GM21360 (cell line): ENCODE data around the gene MARCKSL1.
"Not testable (repeated sequence)": the region's sequence is repeated elsewhere in the genome, so short reads cannot be mapped to it uniquely, and the experiment has no call there.

Experiments
- ATAC-seq: cut with Tn5 transposase; IDR thresholded peaks from one replicate; pipeline ENCODE4 v1.9.1; 2021; ENCODE audit warnings: mild to moderate bottlenecking, moderate library complexity; ENCODE audit not compliant: unreplicated experiment

Gene MARCKSL1

DNA sequence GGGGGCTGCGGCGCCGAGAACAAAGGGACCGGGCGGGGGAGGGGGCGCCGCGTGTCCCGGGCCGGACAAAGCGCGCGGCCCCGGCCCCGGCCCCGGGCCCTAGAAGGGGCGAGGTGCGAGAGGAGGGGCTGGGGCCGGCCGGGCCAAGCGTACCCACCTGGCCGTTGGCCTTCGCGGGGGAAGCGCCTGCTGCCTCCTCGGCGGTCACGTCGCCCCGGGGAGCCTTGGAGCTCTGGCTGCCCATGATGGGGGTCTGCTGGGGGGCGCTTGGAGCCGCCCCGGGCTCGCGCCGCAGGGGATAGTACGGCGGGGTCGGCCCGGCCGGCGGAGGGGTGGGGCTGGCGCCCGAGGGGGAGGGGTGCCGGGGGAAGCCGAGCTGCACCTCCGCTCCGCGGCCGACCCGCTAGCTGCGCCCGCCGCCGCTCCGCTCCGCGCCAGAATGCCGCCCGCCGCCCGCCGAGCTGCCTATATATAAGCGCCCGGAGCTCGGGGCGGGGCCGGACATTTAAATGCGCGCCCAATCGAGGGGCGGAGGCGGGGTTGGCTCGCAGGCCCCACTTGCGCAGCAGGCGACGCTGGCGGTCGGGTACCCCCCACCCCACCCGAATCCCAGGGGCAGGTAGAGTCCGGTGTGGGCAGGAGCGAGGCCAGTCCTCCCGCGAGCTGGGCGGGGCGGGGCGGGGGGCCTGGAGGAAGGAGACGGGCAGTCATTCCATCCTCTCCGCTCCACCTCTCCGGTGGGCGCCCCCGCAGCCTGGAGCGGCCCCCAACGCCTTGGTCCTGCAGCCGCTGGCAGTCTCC, at the start of gene MARCKSL1:
MARCKSL1 (minus strand) TSS at position 444 of the 801 bp plus-strand sequence; CDS start at position 244, 200 bp downstream.
- ATAC-seq, result peak; percentile 37

GRCh38 chr1:32380057-32380456, 44.0 kb upstream of the MARCKSL1 start:
- ATAC-seq, result no peak

DNA sequence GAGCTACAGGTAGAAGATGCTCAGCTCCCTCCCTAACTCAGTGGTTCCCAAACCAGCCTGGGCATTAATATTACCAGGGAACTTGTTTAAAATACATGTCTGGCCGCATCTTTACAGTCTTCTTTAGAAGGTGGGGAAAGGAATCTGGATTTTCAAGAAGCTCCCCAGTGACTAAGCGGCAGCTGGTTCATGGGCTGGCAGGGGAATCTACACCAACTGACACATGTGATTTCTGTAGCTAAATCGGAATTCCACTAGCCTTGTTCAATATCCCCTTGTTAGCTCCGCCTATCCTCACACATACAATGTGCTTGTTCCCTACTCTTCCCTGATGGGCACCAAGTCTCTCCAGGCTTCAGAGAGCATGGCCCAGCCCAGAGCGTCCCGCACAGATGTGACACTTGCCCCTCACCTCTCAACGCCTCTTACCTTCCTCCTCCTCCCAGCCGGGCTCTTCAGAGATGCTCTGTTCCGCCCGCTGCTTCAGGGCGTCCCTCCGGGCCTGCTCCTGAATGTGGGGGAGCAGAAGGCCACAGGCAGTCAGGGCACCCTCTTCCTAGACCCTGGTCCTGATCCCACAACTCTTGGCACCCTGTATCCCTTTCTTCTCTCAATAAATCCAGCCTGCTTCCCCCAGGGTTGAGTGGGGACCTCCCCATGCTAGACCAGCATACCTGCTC, 41.6 kb upstream of the MARCKSL1 start:
- no peak for ATAC-seq

DNA sequence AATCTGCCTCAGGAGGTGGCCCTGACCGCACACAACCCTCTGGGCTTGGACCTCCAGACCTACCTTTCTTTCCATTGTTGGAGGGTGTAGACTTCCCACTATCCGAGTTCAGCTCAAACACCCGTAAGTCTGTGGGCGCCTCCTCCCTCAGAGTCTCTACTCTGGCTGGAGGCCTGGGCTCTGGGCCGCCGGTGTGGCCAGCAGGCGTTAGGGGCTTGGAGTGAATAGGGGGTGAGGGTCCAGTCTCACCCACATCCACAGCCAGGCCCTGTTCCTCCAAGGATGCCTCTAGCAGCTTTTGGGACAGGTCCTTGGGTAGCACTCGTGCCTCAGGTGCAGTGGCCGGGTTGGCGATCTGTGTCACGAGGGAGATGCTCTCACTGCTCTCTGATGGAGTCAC, 40.2 kb upstream of the MARCKSL1 start:
- ATAC-seq, result no peak

DNA sequence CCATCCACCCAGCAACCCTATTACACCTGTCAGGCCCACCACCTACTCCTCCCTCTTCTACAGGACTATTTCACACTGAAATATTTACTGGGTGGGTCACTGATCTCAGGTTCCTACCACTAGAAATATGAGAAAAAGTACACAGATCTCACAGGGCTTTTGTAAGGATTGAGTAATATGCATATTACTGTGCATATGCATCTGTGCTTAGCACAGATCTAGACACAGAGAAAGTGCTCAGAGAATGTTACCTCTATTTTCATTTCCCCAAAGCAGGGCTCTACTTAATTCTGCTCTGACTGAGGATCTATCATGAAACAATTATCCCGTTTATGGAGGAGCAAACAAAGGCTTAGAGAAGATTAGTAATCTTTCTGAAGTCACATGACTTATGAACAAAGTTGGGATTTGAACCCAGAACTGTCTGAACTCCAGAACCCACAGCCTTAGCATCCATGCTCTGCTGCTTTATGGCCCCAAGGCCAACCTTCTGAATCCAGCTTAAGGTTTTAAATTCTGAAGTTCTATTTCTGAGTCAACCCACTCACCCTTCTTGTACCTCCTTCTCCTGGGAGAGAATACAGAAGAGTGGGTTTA, 38.1 kb upstream of the MARCKSL1 start:
- no peak for ATAC-seq

- ATAC-seq, result no peak
These were observed 36.2 kb upstream of the MARCKSL1 start for GRCh38 chr1:32372149-32372756.

DNA sequence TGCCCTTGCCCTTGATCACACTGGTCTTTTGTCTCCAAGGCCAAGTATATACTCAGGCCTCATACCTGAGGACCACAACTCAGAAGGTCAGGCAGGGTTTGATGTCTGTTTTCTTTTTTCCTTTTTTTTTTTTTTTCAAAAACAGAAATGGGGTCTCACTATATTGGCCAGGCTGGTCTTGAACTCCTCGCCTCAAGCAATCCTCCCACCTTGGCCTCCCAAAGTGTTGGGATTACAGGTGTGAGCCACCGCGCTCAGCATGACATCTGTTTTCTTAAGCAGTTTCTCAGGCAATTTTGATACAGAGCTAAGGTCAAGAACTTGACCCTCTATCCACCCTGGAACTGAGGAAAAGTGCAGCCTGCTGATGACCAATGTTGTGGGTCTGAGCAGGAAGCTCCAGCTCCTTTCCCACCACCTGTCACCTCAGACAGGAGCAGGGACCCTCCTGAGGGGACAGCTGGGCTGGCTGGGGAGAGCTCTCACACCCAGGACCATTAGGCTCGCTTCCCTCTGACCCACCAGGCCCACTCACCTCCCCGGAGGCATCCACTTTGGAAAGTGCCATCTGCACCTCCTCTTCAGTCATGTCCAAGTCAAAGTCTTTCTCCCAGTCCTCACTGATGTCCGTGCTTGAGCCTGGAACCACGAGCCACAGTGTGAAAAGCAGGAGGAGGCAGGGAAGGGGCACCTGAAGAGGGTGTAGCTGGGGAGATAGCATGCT, 32.0 kb upstream of the MARCKSL1 start:
- no peak for ATAC-seq

DNA sequence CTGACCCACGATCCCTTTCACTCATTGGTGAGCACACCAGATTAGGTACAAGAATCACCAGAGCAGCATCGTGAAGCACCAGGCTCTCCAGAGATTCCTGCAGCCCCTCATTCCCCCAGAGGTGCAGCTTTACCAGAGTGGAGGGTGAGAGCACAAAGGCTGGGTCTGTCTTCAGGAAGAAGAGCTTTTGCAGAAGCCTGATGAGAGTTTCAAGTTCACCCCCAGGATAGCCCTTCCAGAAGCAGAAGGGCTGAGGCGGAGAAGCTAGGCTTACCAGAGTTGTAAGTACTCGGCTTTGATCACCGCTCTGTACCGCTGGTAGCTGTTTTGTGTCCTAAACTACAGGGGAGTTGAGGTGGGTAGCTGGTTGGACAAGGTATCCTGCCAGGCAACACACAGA, 29.4 kb upstream of the MARCKSL1 start:
- no peak for ATAC-seq

DNA sequence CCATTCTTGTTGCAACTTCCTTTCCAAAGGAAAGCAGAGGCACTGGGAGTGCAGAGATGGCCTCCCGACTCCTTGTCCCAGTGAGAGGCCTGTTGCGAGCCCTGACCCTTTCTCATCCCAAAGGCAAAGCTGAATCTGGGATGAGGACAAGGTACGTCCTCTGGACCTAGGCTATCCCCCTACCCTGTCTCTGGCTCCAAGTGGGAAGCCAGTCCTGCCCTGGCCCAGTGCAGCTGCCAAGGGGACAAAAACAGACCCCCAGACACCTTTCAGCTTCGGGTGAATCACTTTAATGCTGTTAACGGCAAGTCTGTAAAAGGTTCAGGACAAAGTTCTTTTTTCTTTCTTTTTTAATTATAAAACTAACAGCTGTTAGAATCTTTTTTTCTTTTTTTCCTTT, 28.8 kb upstream of the MARCKSL1 start:
- ATAC-seq, result no peak

GRCh38 chr1:32363713-32364112, 27.7 kb upstream of the MARCKSL1 start:
- no peak for ATAC-seq

DNA sequence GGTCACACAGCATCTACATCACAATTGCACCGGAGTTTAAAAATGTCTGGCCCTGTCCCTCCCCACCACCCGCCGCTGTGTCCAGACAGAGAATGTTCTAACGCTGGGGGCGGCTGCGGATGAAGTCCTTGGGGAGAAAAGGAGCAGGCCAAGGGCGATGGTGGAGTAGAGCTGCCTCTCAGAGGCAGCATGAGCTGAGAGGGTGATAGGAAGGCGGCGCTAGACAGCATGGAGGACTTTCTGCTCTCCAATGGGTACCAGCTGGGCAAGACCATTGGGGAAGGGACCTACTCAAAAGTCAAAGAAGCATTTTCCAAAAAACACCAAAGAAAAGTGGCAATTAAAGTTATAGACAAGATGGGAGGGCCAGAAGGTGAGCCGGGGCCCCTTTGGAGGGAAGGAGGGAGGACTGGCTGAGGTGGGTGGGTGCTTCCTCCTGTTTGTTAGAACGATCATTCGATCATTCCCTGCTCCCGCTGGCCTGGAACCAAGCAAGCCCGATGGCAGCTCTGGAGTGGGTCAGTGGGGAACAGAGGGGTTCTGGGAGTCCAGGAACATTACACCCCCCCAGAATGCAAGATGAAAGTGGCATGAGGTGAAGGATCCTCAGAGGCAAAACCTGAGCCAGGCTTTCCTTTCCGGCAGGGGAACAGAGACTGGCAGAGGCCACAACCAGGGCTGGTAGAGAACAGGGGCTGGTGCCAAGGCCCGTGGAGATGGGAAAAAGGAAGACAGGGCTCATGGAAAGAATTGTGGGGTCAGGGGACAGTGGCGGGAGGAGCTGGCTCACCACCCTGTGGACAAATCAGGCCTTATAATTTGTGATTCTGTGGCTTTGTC, 26.7 kb upstream of the MARCKSL1 start, which contains the start of the genes FAM229A and TSSK3:
FAM229A (minus strand) TSS at position 12 of the 840 bp plus-strand sequence. CDS start 394 bp downstream, outside the sequence.
TSSK3 (plus strand) TSS at position 66 of the 840 bp plus-strand sequence; CDS start at position 229, 163 bp downstream.
- ATAC-seq, result no peak

DNA sequence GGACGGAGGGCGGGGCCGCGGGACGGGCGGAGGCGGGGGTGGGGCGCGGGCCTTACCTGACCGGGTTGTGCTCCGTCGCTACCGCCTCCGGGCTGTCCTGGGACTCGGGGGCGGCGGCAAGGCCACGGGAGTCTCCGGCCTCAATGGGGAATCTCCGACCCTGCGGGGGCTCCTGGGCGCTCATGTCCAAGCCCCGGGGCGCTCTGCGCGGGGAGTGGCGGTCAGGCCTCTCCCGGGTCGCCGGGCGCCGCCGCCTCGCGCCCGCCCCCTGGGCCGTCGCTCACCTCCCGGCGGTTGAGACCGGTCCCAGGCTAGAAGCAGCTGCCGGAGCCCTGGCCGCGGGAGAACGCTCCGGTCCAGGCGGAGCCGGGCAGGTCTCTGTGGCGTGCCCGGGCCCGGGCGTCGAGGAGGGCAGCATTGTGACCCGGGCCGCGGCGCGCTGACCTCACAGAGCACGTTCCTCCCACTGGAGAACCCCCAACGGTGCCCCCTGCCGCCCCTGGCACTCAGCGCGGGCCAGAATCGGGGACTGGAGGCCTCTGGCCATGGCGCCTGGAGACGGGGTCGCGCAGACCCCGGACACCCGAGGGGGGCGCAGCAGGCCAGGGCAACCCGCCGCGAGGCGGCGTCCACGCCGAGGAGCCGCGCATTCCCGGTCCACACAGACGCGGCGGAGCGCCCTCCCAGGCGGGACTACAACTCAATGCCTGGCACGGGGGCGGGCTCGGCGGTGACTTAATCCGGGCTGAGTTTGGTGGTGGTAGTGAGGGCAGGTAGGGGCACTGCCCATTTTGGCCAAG, 25.8 kb upstream of the MARCKSL1 start:
- ATAC-seq, result no peak

GRCh38 chr1:32361308-32361673, 25.3 kb upstream of the MARCKSL1 start:
- ATAC-seq, result no peak

GRCh38 chr1:32358435-32358834, 22.4 kb upstream of the MARCKSL1 start:
- ATAC-seq, result no peak

DNA sequence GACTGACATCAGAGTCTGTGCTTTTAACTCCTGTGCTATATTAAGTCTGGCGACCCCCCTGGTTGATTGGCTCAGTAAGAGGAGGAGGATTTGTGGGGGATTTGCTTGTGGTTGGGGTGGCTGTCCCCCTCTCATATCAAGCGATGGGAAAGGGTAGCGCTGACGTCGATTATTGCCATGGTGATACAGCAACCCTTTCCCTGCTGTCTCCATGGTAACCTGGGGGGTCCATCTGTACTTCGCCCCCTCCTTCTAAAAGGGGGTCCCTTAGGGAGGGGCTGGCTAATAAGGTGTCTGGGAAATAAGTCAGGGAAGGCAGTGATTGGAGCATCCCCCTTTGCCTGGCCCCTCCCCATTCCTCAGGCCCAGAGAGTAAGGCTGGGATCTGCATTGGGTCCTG, 21.6 kb upstream of the MARCKSL1 start:
- ATAC-seq, result no peak

DNA sequence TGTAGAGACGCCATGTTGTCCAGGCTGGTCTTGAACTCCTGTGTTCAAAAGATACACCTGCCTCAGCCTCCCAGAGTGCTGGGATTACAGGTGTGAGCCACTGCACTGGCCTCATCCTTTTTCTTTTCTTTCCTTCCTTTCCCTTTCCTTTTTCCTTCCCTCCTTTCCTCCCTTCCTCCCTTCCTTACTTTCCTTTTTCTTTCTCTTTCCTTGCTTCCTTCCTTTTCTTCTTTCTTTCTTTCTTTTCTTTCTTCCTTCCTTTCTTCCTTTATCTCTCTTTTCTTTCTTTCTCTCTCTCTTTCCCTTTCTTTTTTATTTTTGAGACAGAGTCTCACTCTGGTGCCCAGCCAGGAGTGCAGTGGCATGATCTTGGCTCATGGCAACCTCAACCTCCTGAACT, 20.4 kb upstream of the MARCKSL1 start:
- ATAC-seq, result no peak

- ATAC-seq, result not testable (repeated sequence)
These were observed 19.7 kb upstream of the MARCKSL1 start for GRCh38 chr1:32355778-32356177.

GRCh38 chr1:32353886-32354570, 18.0 kb upstream of the MARCKSL1 start:
- no peak for ATAC-seq
